ENCODE results near the gene CDIPT. TPM values are rescaled to one million over a fixed set of nuclear protein-coding genes. Genes with fewer than 3 reads are reported as not detected.

Gene CDIPT
- total and polyA plus RNA-seq, 2 of the 13 experiments (the other 11 are each of a cell fraction or from before 2014, with no cell fraction given): 54.9 to 97.5 TPM

DNA sequence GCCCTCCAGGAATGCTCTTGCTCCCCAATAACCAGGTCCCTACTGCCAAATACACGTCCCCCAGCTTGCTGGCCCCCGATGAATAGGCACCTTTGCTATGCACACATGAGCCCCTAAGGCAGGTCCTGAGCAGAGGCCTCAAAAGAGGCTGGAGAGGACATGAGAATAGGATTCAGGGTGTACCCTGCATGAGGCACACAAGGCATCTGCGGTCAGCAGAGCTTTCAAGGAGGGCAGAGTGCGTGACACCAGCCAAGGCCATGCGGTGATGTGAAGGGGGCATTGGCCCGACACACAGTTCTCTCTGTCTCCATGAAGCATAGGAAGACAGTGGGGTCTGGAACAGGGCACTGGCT lies 29.4 kb upstream of the CDIPT start (continued):
- TF ChIP-seq KLF13 (CRISPR knock-in tag; IDR thresholded peaks at IDR 0.05): 0 out of 2 replicates have a peak, but pooled peaks have one; percentile 42
- 0 out of 2 replicates have a peak, but pooled peaks have one; percentile 5 for TF ChIP-seq ZNF563 (CRISPR knock-in tag; IDR thresholded peaks at IDR 0.05)
- TF ChIP-seq, protein P1, sequence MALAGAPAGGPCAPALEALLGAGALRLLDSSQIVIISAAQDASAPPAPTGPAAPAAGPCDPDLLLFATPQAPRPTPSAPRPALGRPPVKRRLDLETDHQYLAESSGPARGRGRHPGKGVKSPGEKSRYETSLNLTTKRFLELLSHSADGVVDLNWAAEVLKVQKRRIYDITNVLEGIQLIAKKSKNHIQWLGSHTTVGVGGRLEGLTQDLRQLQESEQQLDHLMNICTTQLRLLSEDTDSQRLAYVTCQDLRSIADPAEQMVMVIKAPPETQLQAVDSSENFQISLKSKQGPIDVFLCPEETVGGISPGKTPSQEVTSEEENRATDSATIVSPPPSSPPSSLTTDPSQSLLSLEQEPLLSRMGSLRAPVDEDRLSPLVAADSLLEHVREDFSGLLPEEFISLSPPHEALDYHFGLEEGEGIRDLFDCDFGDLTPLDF (CRISPR knock-in tag; IDR thresholded peaks at IDR 0.05): no peak
- no peak for TF ChIP-seq CENPX (CRISPR knock-in tag; IDR thresholded peaks at IDR 0.05)
- 0 out of 2 replicates have a peak, but pooled peaks have one; percentile 21 for TF ChIP-seq ARNT2 (CRISPR knock-in tag; IDR thresholded peaks at IDR 0.05; ENCODE audit: low read depth)
- TF ChIP-seq ZSCAN30 (CRISPR knock-in tag; IDR thresholded peaks at IDR 0.05): no peak
- TF ChIP-seq CHCHD3 (CRISPR knock-in tag; IDR thresholded peaks at IDR 0.05): peak; percentile 78; the same call in 1 of the 2 replicates
- TF ChIP-seq, protein P2, sequence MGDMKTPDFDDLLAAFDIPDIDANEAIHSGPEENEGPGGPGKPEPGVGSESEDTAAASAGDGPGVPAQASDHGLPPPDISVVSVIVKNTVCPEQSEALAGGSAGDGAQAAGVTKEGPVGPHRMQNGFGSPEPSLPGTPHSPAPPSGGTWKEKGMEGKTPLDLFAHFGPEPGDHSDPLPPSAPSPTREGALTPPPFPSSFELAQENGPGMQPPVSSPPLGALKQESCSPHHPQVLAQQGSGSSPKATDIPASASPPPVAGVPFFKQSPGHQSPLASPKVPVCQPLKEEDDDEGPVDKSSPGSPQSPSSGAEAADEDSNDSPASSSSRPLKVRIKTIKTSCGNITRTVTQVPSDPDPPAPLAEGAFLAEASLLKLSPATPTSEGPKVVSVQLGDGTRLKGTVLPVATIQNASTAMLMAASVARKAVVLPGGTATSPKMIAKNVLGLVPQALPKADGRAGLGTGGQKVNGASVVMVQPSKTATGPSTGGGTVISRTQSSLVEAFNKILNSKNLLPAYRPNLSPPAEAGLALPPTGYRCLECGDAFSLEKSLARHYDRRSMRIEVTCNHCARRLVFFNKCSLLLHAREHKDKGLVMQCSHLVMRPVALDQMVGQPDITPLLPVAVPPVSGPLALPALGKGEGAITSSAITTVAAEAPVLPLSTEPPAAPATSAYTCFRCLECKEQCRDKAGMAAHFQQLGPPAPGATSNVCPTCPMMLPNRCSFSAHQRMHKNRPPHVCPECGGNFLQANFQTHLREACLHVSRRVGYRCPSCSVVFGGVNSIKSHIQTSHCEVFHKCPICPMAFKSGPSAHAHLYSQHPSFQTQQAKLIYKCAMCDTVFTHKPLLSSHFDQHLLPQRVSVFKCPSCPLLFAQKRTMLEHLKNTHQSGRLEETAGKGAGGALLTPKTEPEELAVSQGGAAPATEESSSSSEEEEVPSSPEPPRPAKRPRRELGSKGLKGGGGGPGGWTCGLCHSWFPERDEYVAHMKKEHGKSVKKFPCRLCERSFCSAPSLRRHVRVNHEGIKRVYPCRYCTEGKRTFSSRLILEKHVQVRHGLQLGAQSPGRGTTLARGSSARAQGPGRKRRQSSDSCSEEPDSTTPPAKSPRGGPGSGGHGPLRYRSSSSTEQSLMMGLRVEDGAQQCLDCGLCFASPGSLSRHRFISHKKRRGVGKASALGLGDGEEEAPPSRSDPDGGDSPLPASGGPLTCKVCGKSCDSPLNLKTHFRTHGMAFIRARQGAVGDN (CRISPR knock-in tag; IDR thresholded peaks at IDR 0.05): peak; percentile 69
- 0 out of 2 replicates have a peak, but pooled peaks have one; percentile 26 for TF ChIP-seq ZBTB38 (CRISPR knock-in tag; IDR thresholded peaks at IDR 0.05)
- TF ChIP-seq ZNF225 (CRISPR knock-in tag; IDR thresholded peaks at IDR 0.05): peak; percentile 32; the same call in 1 of the 2 replicates
- TF ChIP-seq, protein P3, sequence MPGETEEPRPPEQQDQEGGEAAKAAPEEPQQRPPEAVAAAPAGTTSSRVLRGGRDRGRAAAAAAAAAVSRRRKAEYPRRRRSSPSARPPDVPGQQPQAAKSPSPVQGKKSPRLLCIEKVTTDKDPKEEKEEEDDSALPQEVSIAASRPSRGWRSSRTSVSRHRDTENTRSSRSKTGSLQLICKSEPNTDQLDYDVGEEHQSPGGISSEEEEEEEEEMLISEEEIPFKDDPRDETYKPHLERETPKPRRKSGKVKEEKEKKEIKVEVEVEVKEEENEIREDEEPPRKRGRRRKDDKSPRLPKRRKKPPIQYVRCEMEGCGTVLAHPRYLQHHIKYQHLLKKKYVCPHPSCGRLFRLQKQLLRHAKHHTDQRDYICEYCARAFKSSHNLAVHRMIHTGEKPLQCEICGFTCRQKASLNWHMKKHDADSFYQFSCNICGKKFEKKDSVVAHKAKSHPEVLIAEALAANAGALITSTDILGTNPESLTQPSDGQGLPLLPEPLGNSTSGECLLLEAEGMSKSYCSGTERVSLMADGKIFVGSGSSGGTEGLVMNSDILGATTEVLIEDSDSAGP (CRISPR knock-in tag; IDR thresholded peaks at IDR 0.05; ENCODE audit: borderline replicate concordance): peak; percentile 70; the same call in 1 of the 2 replicates
- no peak for TF ChIP-seq CCDC6 (CRISPR knock-in tag; IDR thresholded peaks at IDR 0.05)
- no peak for TF ChIP-seq POLR2A (IDR thresholded peaks at IDR 0.05; ENCODE audit: insufficient read depth in 1 of 2, low read depth in 2 of 2, low read length in 2 of 2)
- TF ChIP-seq ZNF605 (CRISPR knock-in tag; IDR thresholded peaks at IDR 0.05): 0 out of 2 replicates have a peak, but pooled peaks have one; percentile 2
- TF ChIP-seq SOX6 (IDR thresholded peaks at IDR 0.05): no peak
- TF ChIP-seq SOX6 (CRISPR knock-in tag; IDR thresholded peaks at IDR 0.05): no peak
- TF ChIP-seq ZNF350 (CRISPR knock-in tag; IDR thresholded peaks at IDR 0.05; ENCODE audit: borderline replicate concordance, low read depth): 0 out of 2 replicates have a peak, but pooled peaks have one; percentile 30
- TF ChIP-seq, protein P4, sequence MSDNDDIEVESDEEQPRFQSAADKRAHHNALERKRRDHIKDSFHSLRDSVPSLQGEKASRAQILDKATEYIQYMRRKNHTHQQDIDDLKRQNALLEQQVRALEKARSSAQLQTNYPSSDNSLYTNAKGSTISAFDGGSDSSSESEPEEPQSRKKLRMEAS (IDR thresholded peaks at IDR 0.05): 0 out of 2 replicates have a peak, but pooled peaks have one; percentile 12
- TF ChIP-seq NRL (CRISPR knock-in tag; IDR thresholded peaks at IDR 0.05; ENCODE audit: borderline replicate concordance): peak; percentile 67; the same call in 1 of the 2 replicates
- no peak for TF ChIP-seq ZNF619 (CRISPR knock-in tag; IDR thresholded peaks at IDR 0.05)
- TF ChIP-seq CHD4 (IDR thresholded peaks at IDR 0.05; ENCODE audit: borderline replicate concordance, low read length): no peak
